ENCODE measurements around the gene NRXN2. TPM values are rescaled to one million over a fixed set of nuclear protein-coding genes. Genes with fewer than 3 reads are reported as not detected.

NRXN2 gene
- total RNA-seq, 2 experiments from 2014 or later: 0.32 to 0.44 TPM

Other genes starting within 250 kb of the NRXN2 start
- gene SLC22A11, start 167.3 kb downstream of the NRXN2 start, total RNA-seq: not detected
- not detected for gene SLC22A12, start 132.0 kb downstream of the NRXN2 start, total RNA-seq
- gene RASGRP2, start 20.9 kb upstream of the NRXN2 start, total RNA-seq: 1 to 10 TPM; 2.7 to 3.1 TPM
- under 1 TPM; 0.95 to 0.99 TPM for gene PYGM, start 36.8 kb upstream of the NRXN2 start, total RNA-seq
- 100 to 1,000 TPM; 399 to 402 TPM for gene SF1, start 55.3 kb upstream of the NRXN2 start, total RNA-seq
- gene MAP4K2, start 80.0 kb upstream of the NRXN2 start, total RNA-seq: 10 to 100 TPM; 52.3 to 53.6 TPM
- 10 to 100 TPM; 43.3 to 47.4 TPM for gene MEN1, start 87.4 kb upstream of the NRXN2 start, total RNA-seq
- gene CDC42BPG, start 121.5 kb upstream of the NRXN2 start, total RNA-seq: under 1 TPM; 0.11 to 0.50 TPM
- gene EHD1, start 155.4 kb upstream of the NRXN2 start, total RNA-seq: 10 to 100 TPM; 82.2 to 85.8 TPM
- 10 to 100 TPM; 21.7 to 22.6 TPM for gene ATG2A, start 194.0 kb upstream of the NRXN2 start, total RNA-seq
- gene PPP2R5B, start 201.5 kb upstream of the NRXN2 start, total RNA-seq: 10 to 100 TPM; 11.3 to 11.5 TPM
- gene GPHA2, start 212.7 kb upstream of the NRXN2 start, total RNA-seq: not detected
- not detected for gene MAJIN, start 248.9 kb upstream of the NRXN2 start, total RNA-seq